ENCODE results near the gene YARS1. TPM values are rescaled to one million over a fixed set of nuclear protein-coding genes. Genes with fewer than 3 reads are reported as not detected.
A peak's percentile ranks its signal among the peaks of the same experiment; 100 is the strongest.

YARS1 gene
- total and polyA plus RNA-seq, 2 experiments from 2014 or later, result 134 to 182 TPM

GRCh38 chr1:32801096-32801715 lies 16.0 kb downstream of the YARS1 start (continued):
- TF ChIP-seq CTCF (conservative IDR thresholded peaks at IDR 0.05; ENCODE audit: low read depth in 2 of 2) (no peak), NANOG (IDR thresholded peaks at IDR 0.05; ENCODE audit: borderline replicate concordance) (no peak)

GRCh38 chr1:32798679-32799416 lies 18.3 kb downstream of the YARS1 start:
- Histone ChIP-seq H3K4me2 (no peak overlapping the region), H3K27ac (ENCODE audit: low read depth) (0 out of 2 replicates have a peak overlapping the region, but pooled peaks have one; percentile 50), H3K36me3 (ENCODE audit: insufficient read depth) (peaks cover 73% of the 10 kb centered on the region), H3K4me1 (ENCODE audit: insufficient read depth) (no peaks in the 10 kb centered on the region), H3K79me2 (replicated peaks; ENCODE audit: insufficient read depth) (peaks cover 39% of the 10 kb centered on the region), H2AFZ (no peak overlapping the region), H3K27me3 (ENCODE audit: insufficient read depth) (no peaks in the 10 kb centered on the region), H3K4me3 (no peak overlapping the region), H4K20me1 (replicated peaks; ENCODE audit: insufficient read depth) (peaks cover 50% of the 10 kb centered on the region), H3K9me2 (ENCODE audit: insufficient read depth) (no peaks in the 10 kb centered on the region), H3F3A (replicated peaks; ENCODE audit: low read depth) (peaks cover 19% of the 10 kb centered on the region)
- H3K4me1 Mint-ChIP-seq, result no peaks in the 10 kb centered on the region
- ATAC-seq, result no peak
- no peak overlapping the region; the same call in 1 of the 2 replicates for H3K27ac Mint-ChIP-seq
- H3K27me3 Mint-ChIP-seq (ENCODE audit: insufficient read depth, low read depth, poor library complexity), result no peaks in the 10 kb centered on the region
- peaks cover 82% of the 10 kb centered on the region for H3K36me3 Mint-ChIP-seq (ENCODE audit: low read depth)
- H3K4me3 Mint-ChIP-seq, result no peak overlapping the region
- DNase-seq (ENCODE audit: low spot score), result no peak
- no peaks in the 10 kb centered on the region for H3K9me3 Mint-ChIP-seq
- TF ChIP-seq POLR2AphosphoS5 (IDR thresholded peaks at IDR 0.05; ENCODE audit: low read depth) (no peak), NANOG (IDR thresholded peaks at IDR 0.05; ENCODE audit: borderline replicate concordance) (no peak), ZNF331 (CRISPR knock-in tag; IDR thresholded peaks at IDR 0.05; ENCODE audit: low read depth) (no peak), CTCF (conservative IDR thresholded peaks at IDR 0.05; ENCODE audit: low read depth in 2 of 2) (no peak), EZH2phosphoT487 (IDR thresholded peaks at IDR 0.05; ENCODE audit: unreplicated experiment) (no peak), JUNB (IDR thresholded peaks at IDR 0.05; ENCODE audit: unreplicated experiment) (no peak), CREB1 (CRISPR knock-in tag; IDR thresholded peaks at IDR 0.05; ENCODE audit: low read depth) (no peak), ETS1 (IDR thresholded peaks at IDR 0.05) (no peak), EZH2 (IDR thresholded peaks at IDR 0.05; ENCODE audit: low read depth, unreplicated experiment) (no peak), ZNF462 (CRISPR knock-in tag; IDR thresholded peaks at IDR 0.05) (no peak), ZNF114 (CRISPR knock-in tag; IDR thresholded peaks at IDR 0.05) (no peak)
